H1 (cell line): ENCODE measurements around the gene B3GALNT1. TPM values are rescaled to one million over a fixed set of nuclear protein-coding genes. Genes with fewer than 3 reads are reported as not detected.

Experiments
- CTCF ChIA-PET: fragments of 300-600 bp; sonication (Branson Sonifier 250); formaldehyde crosslinking; loops from one replicate; lab custom pipeline; 2021; ENCODE audit not compliant: partially characterized antibody; lab: Charles Lee
- POLR2A ChIA-PET: fragments of 300-600 bp; sonication (Branson Sonifier 250); formaldehyde crosslinking; loops from one replicate; lab custom pipeline; 2021; ENCODE audit warnings: inconsistent platforms; ENCODE audit not compliant: partially characterized antibody; lab: Charles Lee
- DNase-seq, 2 experiments: peaks; one replicate each; pipeline versions ENCODE4 v3.0.0 to v3.0.0-alpha.2; 2010 to 2022; ENCODE audit warnings: low spot score in 2 of 2, low read depth in 1 of 2, mixed read lengths in 1 of 2
- FAIRE-seq: peaks from 2 replicates; lab custom pipeline; 2011; peaks lifted over from hg19 to GRCh38; lab: Jason Lieb, UNC
- H2AFZ ChIP-seq: 2 replicates; pipeline ENCODE4 v1.8.1; 2012; ENCODE audit warnings: low read length, inconsistent platforms
- H2AK5ac ChIP-seq: 2 replicates; pipeline ENCODE4 v1.6.1; 2013; ENCODE audit warnings: low read depth, low read length
- H2BK120ac ChIP-seq: replicated peaks from 2 replicates; pipeline ENCODE3; 2013; ENCODE audit warnings: low read depth, low read length, inconsistent platforms
- H2BK12ac ChIP-seq: 2 replicates; pipeline ENCODE4 v1.6.1; 2013; ENCODE audit warnings: low read depth, low read length
- H2BK15ac ChIP-seq: 2 replicates; pipeline ENCODE4 v1.6.1; 2013; ENCODE audit warnings: low read length
- H2BK20ac ChIP-seq: 2 replicates; pipeline ENCODE4 v1.6.1; 2013; ENCODE audit warnings: low read length
- H2BK5ac ChIP-seq: 2 replicates; pipeline ENCODE4 v1.6.1; 2013; ENCODE audit warnings: low read depth, low read length
- H3K14ac ChIP-seq: 2 replicates; pipeline ENCODE4 v1.6.1; 2013; ENCODE audit warnings: inconsistent platforms; ENCODE audit not compliant: insufficient read length
- H3K18ac ChIP-seq: 2 replicates; pipeline ENCODE4 v1.6.1; 2013; ENCODE audit warnings: low read length; ENCODE audit errors: extremely low read depth
- H3K23ac ChIP-seq: 2 replicates; pipeline ENCODE4 v1.6.1; 2013; ENCODE audit warnings: inconsistent platforms; ENCODE audit not compliant: insufficient read length
- H3K23me2 ChIP-seq: 2 replicates; pipeline ENCODE4 v1.6.1; 2013; ENCODE audit warnings: low read depth, low read length
- H3K27ac ChIP-seq: 2 replicates; pipeline ENCODE4 v1.6.1; 2011; ENCODE audit warnings: low read depth, low read length, inconsistent platforms
- H3K27me3 ChIP-seq, 4 experiments: replicated peaks in 1 of 4; 1 replicate in 1 of 4; 2 replicates in 3 of 4; pipeline versions ENCODE4 v1.6.1 to v1.8.1; 2011 to 2013; ENCODE audit warnings: low read length in 3 of 4, mild to moderate bottlenecking in 3 of 4, inconsistent platforms in 2 of 4, mixed read lengths in 2 of 4, moderate library complexity in 1 of 4; ENCODE audit not compliant: control insufficient read depth in 3 of 4, insufficient read depth in 3 of 4; ENCODE audit errors: extremely low read depth in 1 of 4
- H3K36me3 ChIP-seq, 4 experiments: 2 replicates each; pipeline versions ENCODE4 v1.6.1 to v1.8.1; 2011 to 2013; ENCODE audit warnings: mild to moderate bottlenecking in 4 of 4, low read length in 3 of 4, moderate library complexity in 2 of 4, control low read depth in 1 of 4, inconsistent platforms in 1 of 4; ENCODE audit not compliant: insufficient read depth in 4 of 4, control insufficient read depth in 2 of 4
- H3K4ac ChIP-seq: replicated peaks from 2 replicates; pipeline ENCODE3; 2013; ENCODE audit warnings: low read length, low read depth, mixed read lengths, inconsistent platforms; ENCODE audit not compliant: insufficient read length
- H3K4me1 ChIP-seq, 4 experiments: replicated peaks in 1 of 4; 1 replicate in 1 of 4; 2 replicates in 3 of 4; pipeline versions ENCODE4 v1.6.1 to v1.8.1; 2011 to 2013; ENCODE audit warnings: low read length in 3 of 4, inconsistent platforms in 2 of 4, mixed read lengths in 1 of 4; ENCODE audit not compliant: insufficient read depth in 4 of 4, control insufficient read depth in 3 of 4
- H3K4me2 ChIP-seq, 2 experiments: 2 replicates each; pipeline versions ENCODE4 v1.6.1 to v1.8.1; 2011 to 2013; ENCODE audit warnings: low read depth in 2 of 2, low read length in 2 of 2, control low read depth in 1 of 2, inconsistent platforms in 1 of 2, mild to moderate bottlenecking in 1 of 2; ENCODE audit not compliant: insufficient read depth in 1 of 2
- H3K4me3 ChIP-seq, 4 experiments: fragments of 200-600, 300-600 bp in 1 of 4; sonication (generic), shearing (Covaris generic), sonication (Bioruptor Twin) in 1 of 4; 2 replicates each; pipeline versions ENCODE4 v1.5.1 to v1.8.1; 2011 to 2016; ENCODE audit warnings: low read length in 4 of 4, low read depth in 3 of 4, control low read depth in 2 of 4, inconsistent platforms in 2 of 4, mild to moderate bottlenecking in 2 of 4, mixed read lengths in 1 of 4, moderate library complexity in 1 of 4; ENCODE audit not compliant: insufficient read depth in 2 of 4; ENCODE audit errors: extremely low read depth in 1 of 4
- H3K56ac ChIP-seq: replicated peaks from 2 replicates; pipeline ENCODE3; 2013; ENCODE audit warnings: low read depth, mild to moderate bottlenecking, mixed read lengths, low read length, inconsistent platforms; ENCODE audit not compliant: insufficient read length
- H3K79me1 ChIP-seq: 2 replicates; pipeline ENCODE4 v1.6.1; 2013; ENCODE audit warnings: low read depth, low read length, control low read depth
- H3K79me2 ChIP-seq, 2 experiments: 2 replicates each; pipeline versions ENCODE4 v1.6.1 to v1.8.1; 2012 to 2013; ENCODE audit warnings: low read length in 2 of 2, mild to moderate bottlenecking in 2 of 2, inconsistent platforms in 1 of 2; ENCODE audit not compliant: insufficient read depth in 2 of 2, control insufficient read depth in 1 of 2
- H3K9ac ChIP-seq, 4 experiments: replicated peaks in 1 of 4; 1 replicate in 1 of 4; 2 replicates in 3 of 4; pipeline versions ENCODE4 v1.6.1 to v1.8.1; 2011 to 2013; ENCODE audit warnings: low read depth in 3 of 4, low read length in 3 of 4, control low read depth in 2 of 4, mild to moderate bottlenecking in 2 of 4, moderate library complexity in 2 of 4, inconsistent platforms in 1 of 4; ENCODE audit errors: extremely low read depth in 1 of 4
- H3K9me3 ChIP-seq, 2 experiments: 2 replicates each; pipeline versions ENCODE4 v1.6.1 to v1.8.1; 2012 to 2013; ENCODE audit warnings: mild to moderate bottlenecking in 2 of 2, moderate library complexity in 2 of 2, control low read depth in 1 of 2, inconsistent platforms in 1 of 2, low read depth in 1 of 2, low read length in 1 of 2, mixed read lengths in 1 of 2; ENCODE audit not compliant: insufficient read depth in 2 of 2
- H4K20me1 ChIP-seq, 2 experiments: replicated peaks in 1 of 2; 2 replicates each; pipeline versions ENCODE3 to v1.8.1; 2011 to 2013; ENCODE audit warnings: inconsistent platforms in 2 of 2, low read length in 2 of 2, mild to moderate bottlenecking in 1 of 2; ENCODE audit not compliant: insufficient read depth in 2 of 2, control insufficient read depth in 1 of 2
- H4K5ac ChIP-seq: 2 replicates; pipeline ENCODE4 v1.6.1; 2013; ENCODE audit warnings: low read length, low read depth, mixed read lengths, inconsistent platforms; ENCODE audit not compliant: insufficient read length
- H4K8ac ChIP-seq: 2 replicates; pipeline ENCODE4 v1.8.0; 2013; ENCODE audit warnings: mild to moderate bottlenecking, moderate library complexity, low read length, inconsistent platforms; ENCODE audit not compliant: insufficient read depth; ENCODE audit errors: extremely low read depth
- H4K91ac ChIP-seq: replicated peaks from 2 replicates; pipeline ENCODE3; 2013; ENCODE audit warnings: low read length, mixed read lengths, inconsistent platforms; ENCODE audit not compliant: insufficient read length
- ATF3 ChIP-seq: IDR thresholded peaks from 2 replicates; pipeline ENCODE4 v1.6.1; 2011; ENCODE audit warnings: low read depth, mild to moderate bottlenecking, low read length; ENCODE audit not compliant: insufficient read depth
- HDAC6 ChIP-seq: IDR thresholded peaks from one replicate; pipeline ENCODE4 v1.7.1; 2012; ENCODE audit warnings: low read depth, mild to moderate bottlenecking, inconsistent platforms, low read length, moderate library complexity
- NANOG ChIP-seq: IDR thresholded peaks from 2 replicates; pipeline ENCODE4 v1.6.1; 2011; ENCODE audit warnings: low read length, low read depth, mild to moderate bottlenecking, inconsistent platforms; ENCODE audit not compliant: insufficient read depth, poor library complexity, severe bottlenecking
- NRF1 ChIP-seq: IDR thresholded peaks from 2 replicates; pipeline ENCODE4 v1.6.1; 2011; ENCODE audit warnings: mild to moderate bottlenecking, low read depth, low read length, improper control_type of control experiment
- RXRA ChIP-seq: IDR thresholded peaks from 2 replicates; pipeline ENCODE4 v1.6.1; 2011; ENCODE audit warnings: low read depth, mild to moderate bottlenecking, low read length, moderate library complexity; ENCODE audit not compliant: insufficient read depth
- SAP30 ChIP-seq: fragments of 300-600 bp; sonication (generic); IDR thresholded peaks from 2 replicates; pipeline ENCODE4 v1.7.1; 2012; ENCODE audit warnings: low read length, moderate library complexity, mild to moderate bottlenecking, inconsistent platforms; ENCODE audit not compliant: insufficient read depth, insufficient replicate concordance
- SIX5 ChIP-seq: IDR thresholded peaks from 2 replicates; pipeline ENCODE4 v1.6.1; 2011; ENCODE audit warnings: mild to moderate bottlenecking, low read depth, low read length
- SP4 ChIP-seq: IDR thresholded peaks from 2 replicates; pipeline ENCODE4 v1.6.1; 2012; ENCODE audit warnings: low read length, inconsistent platforms
- YY1 ChIP-seq: IDR thresholded peaks from 2 replicates; pipeline ENCODE4 v1.6.1; 2011; ENCODE audit warnings: low read depth, mild to moderate bottlenecking, low read length
- WGBS, 2 experiments: shearing (Covaris generic) in 1 of 2; methylation state at CpG; one replicate each; pipeline versions ENCODE4 v1.1.6 to v1.1.7; 2013 to 2015; ENCODE audit warnings: low lambda C conversion rate in 2 of 2, mixed read lengths in 2 of 2, inconsistent platforms in 1 of 2, low coverage in 1 of 2, missing lambda C conversion rate in 1 of 2; ENCODE audit not compliant: insufficient replicate concordance in 2 of 2, insufficient coverage in 1 of 2, insufficient read length in 1 of 2; ENCODE audit errors: extremely low coverage in 1 of 2, missing lambda C conversion rate in 1 of 2; 5-methylcytosine and 5-hydroxymethylcytosine counted together
- polyA plus RNA-seq, 7 experiments: library from polyadenylated mRNA; depleted of rRNA in 3 of 7; stranded (reverse) in 5 of 7; unstranded in 2 of 7; fragments of >200 nt in 5 of 7; fragments of 200-250 nt in 2 of 7; gene quantifications; 1 replicate in 5 of 7; 2 replicates in 1 of 7; 4 replicates in 1 of 7; pipeline versions ENCODE4 v1.2.1 to v1.2.3, GENCODE V29; 2011 to 2013; ENCODE audit warnings: missing spikeins in 2 of 7, mixed read lengths in 2 of 7
- total RNA-seq: library from RNA; stranded (reverse); fragmentation: NEBNext Ultra II Directional; extraction: Animal tissue kit (Norgen Biotek cat#: 25700); gene quantifications from 2 replicates; pipeline ENCODE4 v1.2.1, GENCODE V29; 2021

Gene B3GALNT1
- total and polyA plus RNA-seq, 2 of the 8 experiments (the other 6 are each of a cell fraction or from before 2014, with no cell fraction given), result 5.0 to 8.1 TPM

DNA sequence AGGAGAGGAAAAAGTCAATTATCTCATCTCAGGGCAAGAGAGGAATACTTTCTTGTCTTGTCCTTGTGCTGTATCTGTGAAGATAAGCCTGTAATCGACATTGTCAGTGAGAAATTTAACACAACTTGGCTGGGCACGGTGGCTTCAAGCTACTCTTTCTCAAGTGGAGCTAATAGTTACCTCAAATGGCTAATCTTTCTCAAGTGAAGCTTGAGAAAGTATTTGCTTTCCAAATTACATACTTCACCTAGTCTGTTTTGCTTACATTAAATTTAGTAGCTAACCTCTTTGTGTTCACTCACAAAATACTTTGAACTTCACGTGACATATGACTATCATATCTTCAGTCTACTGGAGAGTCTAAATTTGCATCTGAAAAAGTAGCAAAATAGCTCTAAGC, 48.3 kb upstream of the B3GALNT1 start:
- Histone ChIP-seq H4K20me1 (no peaks in the 10 kb centered on the region), H4K91ac (no peak overlapping the region), H2BK5ac (no peak overlapping the region), H3K79me1 (no peaks in the 10 kb centered on the region), H3K23ac (no peak overlapping the region), H3K4me1 (no peaks in the 10 kb centered on the region; a peak in 1 of 7 replicates), H2BK12ac (no peak overlapping the region), H2BK15ac (no peak overlapping the region), H4K8ac (no peak overlapping the region), H4K5ac (no peak overlapping the region), H2BK120ac (no peak overlapping the region), H3K4me3 (no peak overlapping the region), H3K14ac (no peak overlapping the region), H3K18ac (no peak overlapping the region), H3K27me3 (no peaks in the 10 kb centered on the region), H3K4me2 (no peak overlapping the region), H3K9ac (no peak overlapping the region), H2AFZ (no peak overlapping the region), H3K4ac (no peak overlapping the region), H3K9me3 (no peaks in the 10 kb centered on the region), H2AK5ac (no peak overlapping the region), H3K36me3 (no peaks in the 10 kb centered on the region), H3K56ac (no peak overlapping the region), H3K23me2 (no peaks in the 10 kb centered on the region), H3K79me2 (no peaks in the 10 kb centered on the region), H3K27ac (no peak overlapping the region), H2BK20ac (no peak overlapping the region)
- DNase-seq, result no peak
- ChIA-PET CTCF (interaction anchor here (1.4 to 1.5 kb wide), 2 partner anchors 55 to 56 kb away, joined by 3 read pairs; no protein-coding TSS in a partner anchor), POLR2A (no interaction called here)
- WGBS, 2 experiments, result 92% methylated on average over 3 of the region's 3 CpGs; no CpG with 5 or more reads in 1 of the 2 experiments
- TF ChIP-seq NRF1 (no peak), SAP30 (no peak), SP4 (no peak), ATF3 (no peak), NANOG (no peak), HDAC6 (no peak), YY1 (no peak), RXRA (no peak), SIX5 (no peak)
- FAIRE-seq, result no peak
